HG03439 (cell line): ENCODE results near the gene SNAPC1.
"Not testable (repeated sequence)": the region's sequence is repeated elsewhere in the genome, so short reads cannot be mapped to it uniquely, and the experiment has no call there.

Source experiments
- ATAC-seq: cut with Tn5 transposase; IDR thresholded peaks from one replicate; pipeline ENCODE4 v1.9.1; 2021; ENCODE audit warnings: mild to moderate bottlenecking, moderate library complexity; ENCODE audit not compliant: unreplicated experiment

Gene SNAPC1

DNA sequence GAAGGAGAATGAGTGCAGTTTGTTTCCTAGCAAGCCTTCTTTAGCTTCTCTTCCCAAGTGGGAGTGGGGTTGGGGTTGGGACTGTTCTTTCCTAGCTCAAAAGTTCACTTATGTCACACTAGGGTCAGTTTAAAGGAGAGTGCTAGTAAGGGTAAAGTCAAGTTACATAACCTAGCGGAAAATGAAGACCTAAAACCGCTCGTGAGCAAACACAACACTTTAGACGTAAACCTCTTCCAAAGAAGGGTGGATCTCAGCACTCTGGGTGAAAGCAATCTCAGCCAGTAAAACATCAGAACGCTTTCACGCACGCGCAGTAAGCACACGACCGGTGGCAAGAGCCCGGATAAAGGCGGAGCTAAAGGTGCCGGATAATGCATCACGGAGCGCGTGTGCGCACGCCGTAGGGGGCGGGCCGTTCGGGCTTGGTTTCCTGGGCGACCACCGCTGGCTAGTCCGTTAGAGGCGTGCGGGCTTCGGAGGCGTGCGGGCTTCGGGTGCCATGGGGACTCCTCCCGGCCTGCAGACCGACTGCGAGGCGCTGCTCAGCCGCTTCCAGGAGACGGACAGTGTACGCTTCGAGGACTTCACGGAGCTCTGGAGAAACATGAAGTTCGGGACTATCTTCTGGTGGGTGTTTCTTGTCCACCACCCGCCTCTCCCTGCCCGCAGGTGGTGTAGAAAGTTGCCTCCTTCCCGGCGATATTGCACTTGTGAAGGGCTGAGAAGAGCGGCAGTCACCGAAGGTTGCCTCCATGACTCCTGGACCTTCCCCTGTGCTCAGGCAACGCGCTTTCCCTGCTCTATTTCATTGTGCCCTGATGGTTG lies at the start of gene SNAPC1:
Gene SNAPC1, plus strand, starts transcription at position 462 of the 828 bp plus-strand sequence. Its CDS starts 41 bp downstream, at position 503.
- peak; percentile 100 for ATAC-seq

- ATAC-seq = no peak
These were observed 48.3 kb upstream of the SNAPC1 start for GRCh38 chr14:61713724-61714437.

GRCh38 chr14:61716956-61717355 lies 45.3 kb upstream of the SNAPC1 start:
- no peak for ATAC-seq

DNA sequence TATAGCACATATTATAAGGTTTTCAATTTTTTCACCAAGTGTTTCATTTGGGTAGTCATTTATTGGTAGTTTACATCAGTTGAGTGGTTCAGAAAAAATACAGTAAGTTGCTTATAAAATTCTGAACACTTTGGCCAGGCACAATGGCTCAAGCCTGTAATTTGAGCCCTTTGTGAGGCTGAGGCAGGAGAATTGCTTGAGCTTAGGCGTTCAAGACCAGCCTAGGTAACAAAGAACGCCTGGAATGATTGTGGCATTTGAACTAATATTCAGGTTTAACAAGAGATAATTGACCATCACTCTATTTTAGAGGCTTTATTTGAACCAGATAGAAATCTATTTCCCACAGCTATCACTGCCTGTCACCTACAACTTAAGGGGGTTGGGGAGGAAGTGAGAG lies 44.2 kb upstream of the SNAPC1 start:
- no peak for ATAC-seq

- ATAC-seq = no peak
These were observed 42.6 kb upstream of the SNAPC1 start for GRCh38 chr14:61719344-61720293.

DNA sequence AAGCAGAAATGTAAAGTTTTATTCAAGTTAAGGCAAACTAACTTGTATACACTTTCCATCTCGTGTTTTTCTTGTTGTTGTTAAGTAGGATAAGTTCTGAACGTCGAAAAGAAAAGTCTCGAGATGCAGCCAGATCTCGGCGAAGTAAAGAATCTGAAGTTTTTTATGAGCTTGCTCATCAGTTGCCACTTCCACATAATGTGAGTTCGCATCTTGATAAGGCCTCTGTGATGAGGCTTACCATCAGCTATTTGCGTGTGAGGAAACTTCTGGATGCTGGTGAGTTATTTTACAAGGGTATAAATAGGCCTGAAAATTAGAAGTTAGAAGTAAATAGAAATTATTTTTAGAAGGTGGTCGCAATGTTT lies 41.9 kb upstream of the SNAPC1 start:
- no peak for ATAC-seq

DNA sequence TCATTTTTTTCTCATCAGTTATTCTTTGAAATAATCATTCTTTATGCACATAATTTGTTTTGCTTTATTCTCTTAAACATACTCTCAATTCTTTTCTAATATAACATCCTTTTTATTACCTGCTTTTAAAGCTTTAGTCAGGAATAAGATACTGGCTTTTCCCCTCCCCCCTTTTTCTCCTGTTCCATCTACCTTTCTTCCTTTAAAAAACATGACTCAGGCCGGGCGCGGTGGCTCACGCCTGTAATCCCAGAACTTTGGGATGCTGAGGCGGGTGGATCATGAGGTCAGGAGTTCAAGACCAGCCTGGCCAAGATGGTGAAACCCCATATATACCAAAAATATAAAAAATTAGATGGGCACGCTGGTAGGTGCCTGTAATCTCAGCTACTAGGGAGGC lies 41.5 kb upstream of the SNAPC1 start:
- ATAC-seq = no peak

DNA sequence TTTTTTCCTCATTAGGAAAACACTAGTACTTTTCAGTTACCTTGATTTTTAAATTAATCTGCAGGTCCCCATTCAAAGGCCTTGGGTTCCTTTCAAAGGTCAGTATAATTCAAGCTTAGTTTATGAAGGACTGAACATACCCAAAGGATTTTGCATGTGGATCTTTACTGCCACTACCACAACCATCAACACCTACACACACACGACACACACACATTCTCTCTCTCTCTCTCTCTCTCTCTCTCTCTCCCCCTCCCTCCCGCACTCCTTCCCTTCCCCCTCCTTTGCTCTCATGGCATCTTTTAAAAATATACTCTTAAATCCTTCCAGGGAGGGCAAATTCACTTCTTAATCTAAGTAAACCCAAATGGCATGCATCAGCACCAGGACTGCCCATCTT lies 38.1 kb upstream of the SNAPC1 start:
- no peak for ATAC-seq

GRCh38 chr14:61726778-61727658 lies 35.2 kb upstream of the SNAPC1 start:
- ATAC-seq = no peak

GRCh38 chr14:61730756-61731373 lies 31.4 kb upstream of the SNAPC1 start:
- no peak for ATAC-seq

DNA sequence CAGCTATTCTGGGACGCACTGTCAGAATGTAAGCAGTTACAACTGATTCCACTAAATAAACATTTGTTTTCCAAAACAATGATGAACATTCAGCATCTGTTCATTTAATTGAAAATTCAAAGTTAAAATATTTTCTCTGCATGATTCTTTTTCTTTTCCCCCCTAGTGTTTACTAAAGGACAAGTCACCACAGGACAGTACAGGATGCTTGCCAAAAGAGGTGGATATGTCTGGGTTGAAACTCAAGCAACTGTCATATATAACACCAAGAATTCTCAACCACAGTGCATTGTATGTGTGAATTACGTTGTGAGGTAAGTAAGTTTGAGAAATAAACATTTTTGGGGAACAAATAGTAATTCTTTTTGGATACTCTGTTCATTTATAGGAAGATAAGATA lies 28.2 kb upstream of the SNAPC1 start:
- ATAC-seq = no peak

DNA sequence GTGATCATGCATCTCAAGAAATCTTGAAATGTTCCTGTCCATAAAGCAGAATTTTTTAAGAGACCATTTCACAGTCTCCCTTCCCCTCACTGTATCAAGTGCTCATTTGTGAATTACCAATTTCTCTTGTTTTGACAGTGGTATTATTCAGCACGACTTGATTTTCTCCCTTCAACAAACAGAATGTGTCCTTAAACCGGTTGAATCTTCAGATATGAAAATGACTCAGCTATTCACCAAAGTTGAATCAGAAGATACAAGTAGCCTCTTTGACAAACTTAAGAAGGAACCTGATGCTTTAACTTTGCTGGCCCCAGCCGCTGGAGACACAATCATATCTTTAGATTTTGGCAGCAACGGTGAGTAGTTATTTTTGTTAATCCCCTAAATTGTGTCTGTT lies 25.5 kb upstream of the SNAPC1 start:
- ATAC-seq = no peak

GRCh38 chr14:61737915-61738314 lies 24.3 kb upstream of the SNAPC1 start:
- ATAC-seq = no peak

- no peak for ATAC-seq
These were observed 23.1 kb upstream of the SNAPC1 start for GRCh38 chr14:61739133-61739532.

GRCh38 chr14:61742371-61742770 lies 19.8 kb upstream of the SNAPC1 start:
- ATAC-seq = no peak

DNA sequence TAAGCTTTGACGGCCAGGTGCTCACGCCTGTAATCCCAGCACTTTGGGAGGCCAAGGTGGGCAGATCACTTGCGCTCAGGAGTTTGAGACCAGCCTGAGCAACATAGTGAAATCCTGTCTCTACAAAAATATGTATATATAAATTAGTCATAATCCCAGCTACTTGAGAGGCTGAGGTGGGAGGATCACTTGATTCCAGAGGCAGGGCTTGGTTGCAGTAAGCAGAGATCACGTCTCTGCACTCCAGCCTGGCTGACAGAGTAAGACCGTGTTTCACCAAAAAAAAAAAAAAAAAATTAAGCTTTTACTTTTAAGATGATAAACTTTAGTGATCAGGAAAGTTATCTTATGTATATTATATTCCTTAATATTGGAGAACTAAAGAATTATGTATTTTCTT lies 18.0 kb upstream of the SNAPC1 start:
- no peak for ATAC-seq

DNA sequence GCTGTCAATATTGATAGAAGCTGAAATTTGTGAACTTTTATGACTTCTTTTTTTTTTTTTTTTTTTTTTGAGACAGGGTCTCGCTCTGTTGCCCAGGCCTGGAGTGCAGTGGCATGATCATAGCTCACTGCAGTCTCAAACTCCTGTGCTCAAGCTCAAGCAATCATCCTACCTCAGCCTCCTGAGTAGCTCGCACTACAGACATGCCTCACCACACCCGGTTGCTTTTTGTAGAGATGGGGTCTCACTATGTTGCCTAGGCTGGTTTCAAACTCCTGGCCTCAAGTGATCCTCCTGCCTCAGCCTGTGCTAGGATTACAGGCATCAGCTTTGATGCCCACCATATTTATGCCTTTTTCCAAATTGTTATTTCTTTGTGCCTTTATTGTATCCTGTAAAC lies 15.9 kb upstream of the SNAPC1 start:
- not testable (repeated sequence) for ATAC-seq

DNA sequence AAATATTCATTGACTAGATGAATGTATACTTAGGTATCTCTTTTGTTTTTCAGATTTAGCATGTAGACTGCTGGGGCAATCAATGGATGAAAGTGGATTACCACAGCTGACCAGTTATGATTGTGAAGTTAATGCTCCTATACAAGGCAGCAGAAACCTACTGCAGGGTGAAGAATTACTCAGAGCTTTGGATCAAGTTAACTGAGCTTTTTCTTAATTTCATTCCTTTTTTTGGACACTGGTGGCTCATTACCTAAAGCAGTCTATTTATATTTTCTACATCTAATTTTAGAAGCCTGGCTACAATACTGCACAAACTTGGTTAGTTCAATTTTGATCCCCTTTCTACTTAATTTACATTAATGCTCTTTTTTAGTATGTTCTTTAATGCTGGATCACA lies 15.3 kb upstream of the SNAPC1 start:
- ATAC-seq = no peak

DNA sequence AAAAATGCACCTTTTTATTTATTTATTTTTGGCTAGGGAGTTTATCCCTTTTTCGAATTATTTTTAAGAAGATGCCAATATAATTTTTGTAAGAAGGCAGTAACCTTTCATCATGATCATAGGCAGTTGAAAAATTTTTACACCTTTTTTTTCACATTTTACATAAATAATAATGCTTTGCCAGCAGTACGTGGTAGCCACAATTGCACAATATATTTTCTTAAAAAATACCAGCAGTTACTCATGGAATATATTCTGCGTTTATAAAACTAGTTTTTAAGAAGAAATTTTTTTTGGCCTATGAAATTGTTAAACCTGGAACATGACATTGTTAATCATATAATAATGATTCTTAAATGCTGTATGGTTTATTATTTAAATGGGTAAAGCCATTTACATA lies 14.9 kb upstream of the SNAPC1 start:
- no peak for ATAC-seq

GRCh38 chr14:61749264-61749663 lies 13.0 kb upstream of the SNAPC1 start:
- no peak for ATAC-seq
